ENCODE measurements around the gene MGST2.

The MGST2 gene

DNA sequence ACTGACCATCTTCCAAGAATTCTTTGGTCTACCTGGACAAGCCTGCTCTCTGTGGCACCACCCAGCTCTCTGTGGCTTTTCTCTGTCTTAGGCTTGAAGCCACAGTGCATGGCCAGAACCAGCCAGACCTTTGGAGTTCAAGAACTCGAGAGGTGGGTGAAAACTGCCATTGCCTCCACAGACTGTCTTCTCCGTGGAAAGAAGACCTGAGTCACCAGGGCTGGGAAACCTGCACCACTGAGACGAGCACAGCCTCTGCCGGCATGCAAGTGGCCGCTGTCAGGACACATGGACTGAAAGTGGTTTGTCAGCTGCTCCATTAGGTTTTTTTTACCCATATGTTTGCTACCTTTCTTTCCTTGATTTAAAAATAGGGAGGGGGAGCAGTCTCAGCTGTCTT, 74.5 kb downstream of the MGST2 start:
- no peak for DNase-seq (ENCODE audit: low read depth)

DNA sequence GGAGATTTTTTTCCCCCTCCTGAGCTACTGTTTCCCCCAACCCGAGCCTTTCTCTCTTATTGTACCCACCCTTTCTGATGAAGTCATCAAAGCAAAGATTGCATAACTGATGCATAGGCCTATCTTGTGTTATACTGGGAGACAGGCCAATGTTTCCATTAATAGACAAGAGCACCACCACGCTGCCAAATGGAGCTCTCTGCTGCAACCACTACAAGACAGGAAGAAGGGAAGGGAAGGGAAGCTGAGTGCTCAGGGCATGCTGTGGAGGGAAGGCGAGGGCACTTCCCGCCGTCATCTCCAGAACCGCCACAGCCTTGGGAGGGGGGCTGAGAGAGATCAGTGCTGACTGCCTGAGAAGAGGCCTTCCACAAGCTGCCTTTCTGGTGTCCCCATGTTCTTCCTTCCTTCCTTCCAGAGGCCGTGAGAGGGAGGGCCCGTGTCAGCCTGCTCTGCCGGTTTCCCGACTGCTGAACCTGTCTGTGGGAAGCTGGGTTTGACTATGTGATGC, 75.0 kb downstream of the MGST2 start:
- DNase-seq (ENCODE audit: low read depth), result no peak

DNA sequence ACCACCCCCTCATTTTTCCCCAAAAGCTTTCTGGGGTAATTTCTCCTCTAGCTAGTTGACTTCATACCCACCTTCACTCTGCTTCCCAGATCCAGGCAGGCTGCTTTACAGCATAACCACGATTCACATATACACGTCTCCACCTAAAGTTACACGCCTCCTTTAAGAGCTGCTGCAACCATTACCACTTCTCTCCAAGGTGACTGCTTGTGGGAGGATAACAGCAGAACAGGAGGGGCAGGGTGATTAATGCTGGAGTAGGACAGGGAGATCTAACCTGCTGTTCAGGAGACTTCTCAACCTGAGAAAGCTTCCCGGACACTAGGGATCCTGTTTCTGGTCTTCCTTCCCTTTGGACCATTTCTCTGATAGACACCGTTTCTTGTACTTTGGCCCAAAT, 77.4 kb downstream of the MGST2 start:
- DNase-seq (ENCODE audit: low read depth), result no peak

DNA sequence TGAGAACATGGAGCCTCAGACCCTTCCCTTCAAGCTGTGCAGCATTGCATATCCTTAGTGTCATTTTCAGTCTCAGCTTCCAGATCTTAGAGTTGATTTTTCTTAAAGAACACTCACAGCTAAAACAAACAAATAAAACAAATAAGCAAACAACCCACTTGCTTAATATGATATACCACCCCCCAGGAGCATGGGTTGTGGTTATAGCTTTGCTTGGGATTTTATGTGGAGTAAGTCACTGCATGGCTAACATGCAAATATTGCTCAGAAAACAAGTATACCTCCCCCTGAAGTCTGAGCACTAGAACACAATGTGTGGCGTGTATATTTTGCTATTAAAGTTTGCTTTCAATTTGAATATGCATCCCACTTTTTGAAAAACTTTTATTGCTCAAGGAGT, 78.6 kb downstream of the MGST2 start:
- no peak for DNase-seq (ENCODE audit: low read depth)

DNA sequence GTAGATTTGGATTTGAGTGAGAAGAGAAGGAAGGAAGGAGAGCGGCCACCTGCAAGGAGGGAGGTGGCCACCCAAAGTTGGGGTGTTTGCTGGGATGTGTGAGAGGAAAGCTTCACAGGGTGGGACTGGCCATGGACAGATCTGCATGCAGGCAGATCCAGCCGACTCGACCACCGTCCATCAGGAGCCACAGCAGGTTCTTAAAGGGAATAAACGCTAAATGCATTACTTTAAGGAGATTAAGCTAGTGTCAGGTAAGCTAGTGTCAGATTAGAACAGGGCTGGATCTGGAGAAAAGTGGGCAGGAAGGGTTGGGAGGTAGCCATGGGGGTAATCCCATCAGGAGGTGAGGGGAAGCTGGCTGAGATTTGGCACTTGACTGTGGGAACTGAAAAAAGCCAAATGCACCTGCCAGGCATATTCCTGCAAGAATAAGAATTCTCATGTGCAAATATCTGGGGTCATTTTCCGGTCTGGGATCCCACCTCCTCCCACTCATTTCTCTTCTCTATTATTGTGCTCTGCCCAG, 79.6 kb downstream of the MGST2 start:
- DNase-seq (ENCODE audit: low read depth), result no peak

DNA sequence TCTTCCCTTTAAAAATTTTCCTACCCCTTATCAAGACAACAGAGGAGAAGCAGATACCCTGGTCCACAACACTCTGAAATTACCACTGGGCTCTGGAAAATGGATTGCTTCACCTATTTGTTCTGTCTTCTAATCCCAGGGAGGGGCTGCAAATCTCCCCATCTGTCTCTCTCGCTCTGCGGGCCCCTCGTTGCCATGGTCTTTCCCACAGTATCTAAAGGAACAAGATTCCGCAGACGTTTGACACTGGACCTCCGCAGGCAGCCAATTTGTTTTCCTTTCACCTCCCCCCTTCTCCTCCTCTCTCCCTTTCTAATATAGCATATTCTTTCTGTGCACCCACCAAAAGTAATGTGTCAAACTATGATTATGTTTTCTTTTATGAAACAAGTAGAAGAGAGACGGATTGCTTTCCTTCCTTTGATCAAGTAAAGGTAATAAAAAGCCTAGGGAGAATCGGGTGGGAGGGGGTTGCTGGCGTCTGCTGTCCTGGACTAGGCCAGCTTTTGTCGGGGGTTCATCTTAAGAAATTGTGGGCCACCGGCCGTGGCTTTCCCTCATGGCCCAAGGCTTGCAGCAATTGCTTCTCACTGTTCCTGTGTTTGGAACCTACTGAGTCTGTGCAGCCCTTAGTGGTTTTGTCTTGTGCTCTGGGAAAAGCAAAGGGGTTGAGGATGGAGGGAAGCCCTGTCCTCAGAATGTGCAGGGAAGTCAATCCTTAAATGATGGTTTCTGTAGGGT, 81.0 kb downstream of the MGST2 start:
- DNase-seq (ENCODE audit: low read depth), result no peak

DNA sequence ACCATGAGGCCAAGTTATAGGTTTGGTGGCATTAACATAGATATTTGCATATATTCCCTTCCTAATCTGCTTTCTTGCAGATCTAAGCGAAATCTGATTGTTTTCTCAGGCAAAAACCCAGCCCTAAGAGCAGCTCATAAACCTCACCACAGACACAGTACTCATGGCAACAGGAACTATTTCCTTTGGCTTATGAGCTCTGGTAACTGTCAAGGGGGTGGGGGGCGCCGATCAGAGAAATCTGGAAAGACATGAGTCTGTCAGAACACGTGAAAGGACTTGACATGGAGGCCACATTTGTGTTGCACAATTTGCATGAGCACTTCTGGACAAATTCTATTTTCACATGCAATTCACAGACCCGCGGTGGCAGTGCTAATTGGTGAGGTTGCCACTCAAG, 83.7 kb downstream of the MGST2 start:
- DNase-seq (ENCODE audit: low read depth), result no peak

DNA sequence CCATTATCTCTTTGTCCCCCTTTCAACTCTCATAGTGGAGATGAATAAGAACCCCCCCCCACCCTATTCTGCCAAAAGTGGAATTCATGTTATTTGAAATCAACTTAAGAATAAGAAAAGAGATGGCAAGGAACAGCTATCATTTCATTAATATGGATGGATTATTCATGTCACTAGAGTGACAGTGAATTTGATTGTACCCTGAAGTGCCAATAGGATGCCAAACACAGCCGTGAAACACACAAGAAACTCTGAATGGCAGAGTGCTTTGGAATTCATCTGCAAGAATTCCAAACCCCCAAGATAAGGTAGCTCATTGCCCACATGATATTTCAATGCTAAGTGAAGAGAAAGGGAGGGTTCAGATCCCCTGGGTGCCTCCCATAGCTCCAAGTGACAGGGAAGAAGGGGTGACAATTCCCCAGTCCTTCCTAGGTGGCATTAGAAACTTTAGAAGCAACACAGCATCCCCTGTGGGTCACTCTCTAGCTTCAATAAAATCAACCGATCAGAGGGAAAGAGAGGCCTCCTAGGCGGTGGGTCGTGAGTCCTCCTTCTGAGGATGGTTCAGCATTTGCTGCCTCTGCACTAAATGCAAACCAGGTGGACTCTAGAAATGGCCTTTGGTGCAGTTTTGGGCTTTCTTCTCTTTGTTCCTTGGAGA, 84.3 kb downstream of the MGST2 start:
- DNase-seq (ENCODE audit: low read depth), result no peak

DNA sequence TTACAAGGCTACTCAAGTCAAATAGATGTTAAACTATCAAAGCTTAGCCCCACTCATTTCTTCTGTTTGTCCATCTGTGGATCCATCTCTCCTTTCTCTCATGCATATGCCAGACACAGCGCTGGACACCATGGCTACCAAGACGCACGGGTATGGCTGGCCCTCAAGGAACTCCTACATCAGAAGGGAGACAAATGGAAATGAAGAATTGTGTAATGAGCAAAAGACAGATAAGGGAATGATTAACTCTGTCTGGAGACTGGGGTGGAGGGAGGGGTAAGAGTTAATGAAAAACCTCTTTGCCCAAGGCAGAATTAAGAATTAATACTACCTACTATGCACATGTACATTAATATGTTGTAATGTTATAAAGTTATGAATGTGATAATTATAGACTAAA, 88.1 kb downstream of the MGST2 start:
- no peak for DNase-seq (ENCODE audit: low read depth)
